ENCODE data around the gene SSH2. TPM values are rescaled to one million over a fixed set of nuclear protein-coding genes. Genes with fewer than 3 reads are reported as not detected.

Gene SSH2
- total and polyA plus RNA-seq, 2 donors (not counting 1 experiment from before 2014, with no cell fraction given), result 51.5 to 183 TPM

DNA sequence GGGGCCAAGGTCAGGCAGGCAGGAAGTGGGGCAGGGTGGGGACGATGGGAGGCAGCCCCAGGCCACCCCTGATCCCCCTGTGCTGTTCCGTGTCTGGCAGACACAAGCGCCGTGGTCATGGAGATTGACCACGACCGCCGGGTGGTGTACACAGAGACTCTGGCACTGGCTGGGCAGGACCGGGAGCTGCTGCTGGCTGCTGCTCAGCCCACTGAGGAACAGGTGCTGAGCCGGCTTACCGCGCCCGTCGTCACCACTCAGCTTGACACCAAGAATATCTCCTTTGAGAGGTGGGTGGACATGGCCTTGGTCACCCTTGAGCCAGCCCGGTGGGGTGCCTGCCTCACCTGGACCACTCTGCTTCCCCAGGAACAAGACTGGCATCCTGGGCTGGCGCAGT is 321.0 kb downstream of the SSH2 start:
- Histone ChIP-seq H3K79me2 (ENCODE audit: control insufficient read depth, insufficient read depth, low read length) (no peaks in the 10 kb centered on the region), H2AFZ (ENCODE audit: insufficient read depth, low read depth, low read length, poor library complexity, severe bottlenecking) (no peak overlapping the region), H3K4me2 (replicated peaks; ENCODE audit: low read depth, low read length, poor library complexity, severe bottlenecking) (no peak overlapping the region), H3K9me3 (ENCODE audit: control extremely low read depth in 1 of 3, control insufficient read depth in 2 of 3, insufficient read depth in 1 of 3, low read length in 2 of 3) (no peaks in the 10 kb centered on the region), H3K27me3 (replicated peaks in 1 of 4; ENCODE audit: control extremely low read depth in 1 of 4, control insufficient read depth in 3 of 4, insufficient read depth in 4 of 4, low read length in 3 of 4) (peaks cover 0 to 5% (median 0%) of the 10 kb centered on the region in 4 experiments), H3K4me1 (ENCODE audit: control insufficient read depth in 2 of 2, insufficient read depth in 2 of 2, low read length in 2 of 2) (peaks cover 10 to 11% of the 10 kb centered on the region in 2 donors), H3K9ac (ENCODE audit: low read length) (no peak overlapping the region), H4K20me1 (ENCODE audit: control insufficient read depth, insufficient read depth, low read length, poor library complexity, severe bottlenecking) (peaks cover 5% of the 10 kb centered on the region), H3K27ac (ENCODE audit: low read length in 2 of 2) (no peak overlapping the region), H3K4me3 (ENCODE audit: control extremely low read depth in 1 of 5, extremely low read depth in 1 of 5, insufficient read depth in 1 of 5, low read depth in 2 of 5, low read length in 4 of 5) (no peak overlapping the region), H3K36me3 (replicated peaks in 1 of 2; ENCODE audit: control extremely low read depth in 1 of 2, control insufficient read depth in 1 of 2, extremely low read depth in 1 of 2, insufficient read depth in 2 of 2, low read length in 1 of 2) (no peaks in the 10 kb centered on the region)
- H3K27me3 Mint-ChIP-seq, result no peaks in the 10 kb centered on the region
- H3K9me3 Mint-ChIP-seq (ENCODE audit: insufficient read depth), result no peaks in the 10 kb centered on the region
- TF ChIP-seq, protein P1, sequence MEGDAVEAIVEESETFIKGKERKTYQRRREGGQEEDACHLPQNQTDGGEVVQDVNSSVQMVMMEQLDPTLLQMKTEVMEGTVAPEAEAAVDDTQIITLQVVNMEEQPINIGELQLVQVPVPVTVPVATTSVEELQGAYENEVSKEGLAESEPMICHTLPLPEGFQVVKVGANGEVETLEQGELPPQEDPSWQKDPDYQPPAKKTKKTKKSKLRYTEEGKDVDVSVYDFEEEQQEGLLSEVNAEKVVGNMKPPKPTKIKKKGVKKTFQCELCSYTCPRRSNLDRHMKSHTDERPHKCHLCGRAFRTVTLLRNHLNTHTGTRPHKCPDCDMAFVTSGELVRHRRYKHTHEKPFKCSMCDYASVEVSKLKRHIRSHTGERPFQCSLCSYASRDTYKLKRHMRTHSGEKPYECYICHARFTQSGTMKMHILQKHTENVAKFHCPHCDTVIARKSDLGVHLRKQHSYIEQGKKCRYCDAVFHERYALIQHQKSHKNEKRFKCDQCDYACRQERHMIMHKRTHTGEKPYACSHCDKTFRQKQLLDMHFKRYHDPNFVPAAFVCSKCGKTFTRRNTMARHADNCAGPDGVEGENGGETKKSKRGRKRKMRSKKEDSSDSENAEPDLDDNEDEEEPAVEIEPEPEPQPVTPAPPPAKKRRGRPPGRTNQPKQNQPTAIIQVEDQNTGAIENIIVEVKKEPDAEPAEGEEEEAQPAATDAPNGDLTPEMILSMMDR (IDR thresholded peaks at IDR 0.05), result no peak
- no peak for TF ChIP-seq EZH2 (IDR thresholded peaks at IDR 0.05; ENCODE audit: borderline replicate concordance, insufficient read depth, low read depth, low read length, poor library complexity, severe bottlenecking)
- WGBS (ENCODE audit: insufficient coverage), result 96% methylated on average over 11 of the region's 15 CpGs
- DNase-seq, result no peak
- H3K27ac Mint-ChIP-seq, result no peak overlapping the region
- intact Hi-C loops (cut with micrococcal nuclease), result no loop called here
- CTCF ChIA-PET, result interaction anchor here (0.6 to 15.4 kb wide), 5 partner anchors 9 to 176 kb away, joined by 4 to 336 read pairs (median 6); partner anchors contain the start of genes ABHD15, GIT1 and TP53I13
- POLR2A ChIA-PET, result no interaction called here
- H3K4me1 Mint-ChIP-seq, result peaks cover 4% of the 10 kb centered on the region
- no peak overlapping the region for H3K4me3 Mint-ChIP-seq
- ATAC-seq (ENCODE audit: low read depth), result no peak

DNA sequence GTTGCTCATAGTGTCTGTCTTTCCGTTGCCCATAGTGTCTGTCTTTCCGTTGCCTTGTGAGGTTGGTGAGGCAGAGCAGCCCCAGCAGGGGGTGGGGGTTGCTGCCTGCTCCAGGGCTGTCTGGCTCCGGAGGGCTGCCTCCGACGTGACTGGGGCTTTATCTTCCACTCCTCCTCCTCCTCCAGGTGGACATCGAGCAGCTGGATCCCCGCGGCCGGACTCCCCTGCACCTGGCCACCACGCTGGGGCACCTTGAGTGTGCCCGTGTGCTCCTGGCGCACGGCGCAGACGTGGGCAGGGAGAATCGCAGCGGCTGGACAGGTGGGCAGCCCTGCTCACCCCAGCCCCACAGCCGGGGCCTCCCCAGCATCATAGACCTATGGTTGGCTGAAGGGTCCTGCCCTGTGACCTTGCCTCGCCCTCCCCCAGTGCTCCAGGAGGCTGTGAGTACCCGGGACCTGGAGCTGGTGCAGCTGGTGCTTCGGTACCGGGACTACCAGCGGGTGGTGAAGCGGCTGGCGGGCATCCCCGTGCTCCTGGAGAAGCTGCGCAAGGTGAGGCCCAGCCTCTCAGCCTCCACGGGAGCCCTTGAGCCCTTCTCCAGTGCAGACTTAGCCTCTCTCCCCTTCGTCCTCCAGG is 322.4 kb downstream of the SSH2 start:
- DNase-seq (no peak), ATAC-seq (ENCODE audit: low read depth) (no peak)
- Histone ChIP-seq H3K4me1 (ENCODE audit: control insufficient read depth in 2 of 2, insufficient read depth in 2 of 2, low read length in 2 of 2) (peaks cover 0 to 1% of the 10 kb centered on the region in 2 donors), H4K20me1 (ENCODE audit: control insufficient read depth, insufficient read depth, low read length, poor library complexity, severe bottlenecking) (no peaks in the 10 kb centered on the region), H3K9me3 (ENCODE audit: control extremely low read depth in 1 of 3, control insufficient read depth in 2 of 3, insufficient read depth in 1 of 3, low read length in 2 of 3) (no peaks in the 10 kb centered on the region), H3K27ac (ENCODE audit: low read length in 2 of 2) (no peak overlapping the region), H3K4me2 (replicated peaks; ENCODE audit: low read depth, low read length, poor library complexity, severe bottlenecking) (no peak overlapping the region), H3K79me2 (ENCODE audit: control insufficient read depth, insufficient read depth, low read length) (no peaks in the 10 kb centered on the region), H3K4me3 (ENCODE audit: control extremely low read depth in 1 of 5, extremely low read depth in 1 of 5, insufficient read depth in 1 of 5, low read depth in 2 of 5, low read length in 4 of 5) (no peak overlapping the region), H3K36me3 (replicated peaks in 1 of 2; ENCODE audit: control extremely low read depth in 1 of 2, control insufficient read depth in 1 of 2, extremely low read depth in 1 of 2, insufficient read depth in 2 of 2, low read length in 1 of 2) (no peaks in the 10 kb centered on the region), H3K9ac (ENCODE audit: low read length) (no peak overlapping the region), H2AFZ (ENCODE audit: insufficient read depth, low read depth, low read length, poor library complexity, severe bottlenecking) (no peak overlapping the region), H3K27me3 (replicated peaks in 1 of 4; ENCODE audit: control extremely low read depth in 1 of 4, control insufficient read depth in 3 of 4, insufficient read depth in 4 of 4, low read length in 3 of 4) (no peaks in the 10 kb centered on the region)
- WGBS (ENCODE audit: insufficient coverage), result 99% methylated on average over 25 of the region's 29 CpGs
- Mint-ChIP-seq H3K27me3 (no peaks in the 10 kb centered on the region), H3K9me3 (ENCODE audit: insufficient read depth) (no peaks in the 10 kb centered on the region), H3K4me3 (no peak overlapping the region), H3K27ac (no peak overlapping the region), H3K4me1 (peaks cover 1% of the 10 kb centered on the region)
- TF ChIP-seq EZH2 (IDR thresholded peaks at IDR 0.05; ENCODE audit: borderline replicate concordance, insufficient read depth, low read depth, low read length, poor library complexity, severe bottlenecking), result no peak
- TF ChIP-seq, protein P1 (IDR thresholded peaks at IDR 0.05), result no peak
- POLR2A ChIA-PET, result interaction anchor here (1.0 kb wide), 1 partner anchor 15 kb away, joined by 3 read pairs; the partner anchor contains the start of gene ANKRD13B
- CTCF ChIA-PET, result interaction anchor here (1.2 to 15.4 kb wide), 6 partner anchors 10 to 30 kb away, joined by 3 to 336 read pairs (median 5); partner anchors contain the start of genes ABHD15, GIT1 and TP53I13
- intact Hi-C loops (cut with micrococcal nuclease), result no loop called here

All from B cell (primary cell).